Effector memory CD4-positive, alpha-beta T cell (primary cell): ENCODE results near the gene MEGF9.

ENCODE experiments used
- DNase-seq, 3 donors: peaks; one replicate each; pipeline ENCODE4 v3.0.0-alpha.2; 2020
- H3K27ac ChIP-seq: 2 replicates; pipeline ENCODE4 v1.7.0; 2013; ENCODE audit warnings: mild to moderate bottlenecking, low read length, moderate library complexity; ENCODE audit not compliant: insufficient read depth, poor library complexity, severe bottlenecking
- H3K27me3 ChIP-seq: replicated peaks from 2 replicates; pipeline ENCODE4 v1.7.0; 2013; ENCODE audit warnings: mild to moderate bottlenecking, low read length; ENCODE audit not compliant: insufficient read depth, control insufficient read depth, poor library complexity, severe bottlenecking
- H3K36me3 ChIP-seq: 2 replicates; pipeline ENCODE4 v1.7.0; 2013; ENCODE audit warnings: mild to moderate bottlenecking, low read length, moderate library complexity; ENCODE audit not compliant: control insufficient read depth, insufficient read depth
- H3K4me1 ChIP-seq: 2 replicates; pipeline ENCODE4 v1.7.0; 2013; ENCODE audit warnings: low read length, mild to moderate bottlenecking; ENCODE audit not compliant: control insufficient read depth, insufficient read depth, poor library complexity, severe bottlenecking
- H3K4me3 ChIP-seq: 2 replicates; pipeline ENCODE4 v1.7.0; 2013; ENCODE audit warnings: low read length, low read depth, mild to moderate bottlenecking; ENCODE audit not compliant: insufficient read depth, poor library complexity, severe bottlenecking
- H3K9me3 ChIP-seq: 2 replicates; pipeline ENCODE4 v1.7.0; 2013; ENCODE audit warnings: mild to moderate bottlenecking, low read length, moderate library complexity; ENCODE audit not compliant: control insufficient read depth
- total RNA-seq, 3 donors: gene quantifications; one replicate each; lab custom pipeline; 2026; lab: John Stamatoyannopoulos, UW

The MEGF9 gene
- 38.9 to 40.5 (median 39.0) reads per million in 3 donors for total RNA-seq

GRCh38 chr9:120714088-120714845, at the start of gene MEGF9:
Gene MEGF9 (minus strand): TSS chr9:120714470. CDS start chr9:120714358, 112 bp downstream.
- peak within 1 kb of the TSS; percentile 67 for H3K27ac ChIP-seq
- H3K27me3 ChIP-seq: no peaks in the 10 kb centered on the region
- DNase-seq: peak; percentile 92 to 96 (median 95)
- peaks cover 24% of the 10 kb centered on the region for H3K4me1 ChIP-seq
- H3K36me3 ChIP-seq: no peaks in the 10 kb centered on the region
- no peaks in the 10 kb centered on the region for H3K9me3 ChIP-seq
- H3K4me3 ChIP-seq: peak within 1 kb of the TSS; percentile 77

GRCh38 chr9:120761006-120761405, 46.7 kb upstream of the MEGF9 start:
- H3K27ac ChIP-seq: no peak overlapping the region
- DNase-seq: no peak

DNA sequence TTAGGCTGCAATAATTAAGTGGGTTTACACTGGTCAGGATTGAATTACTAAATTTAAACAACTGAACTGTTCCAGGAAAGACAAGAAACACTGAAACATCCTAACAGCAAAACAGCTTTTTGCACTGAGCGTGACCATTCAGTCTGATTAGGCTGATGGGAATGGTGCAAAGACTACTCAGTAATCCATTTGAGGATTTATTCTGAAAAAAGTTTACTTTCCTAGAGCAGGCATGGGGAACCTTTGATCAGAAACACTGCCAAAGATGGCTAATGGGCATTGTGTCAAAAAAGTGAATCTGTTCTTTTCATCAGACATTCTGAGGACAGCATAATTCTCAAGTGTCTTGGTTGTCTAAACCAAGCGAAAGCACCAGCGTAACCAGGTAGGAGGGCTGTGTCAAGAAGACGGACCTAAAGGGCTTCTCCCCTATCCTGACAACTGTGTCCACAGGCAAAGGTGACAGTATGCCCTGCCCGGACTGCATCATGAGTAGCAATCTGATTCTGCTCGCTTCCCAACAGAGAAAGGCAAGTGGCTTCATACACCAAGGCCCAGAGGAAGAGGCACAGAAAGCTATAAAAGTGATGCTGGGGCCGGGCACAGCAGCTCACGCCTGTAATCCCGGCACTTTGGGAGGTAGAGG, 45.6 kb upstream of the MEGF9 start:
- no peak overlapping the region for H3K27ac ChIP-seq
- H3K36me3 ChIP-seq: peaks cover 39% of the 10 kb centered on the region
- H3K27me3 ChIP-seq: no peaks in the 10 kb centered on the region
- H3K4me3 ChIP-seq: no peak overlapping the region
- H3K9me3 ChIP-seq: no peaks in the 10 kb centered on the region
- DNase-seq: no peak
- no peaks in the 10 kb centered on the region for H3K4me1 ChIP-seq

More at GRCh38 chr9:120761006-120761405, 46.7 kb upstream of the MEGF9 start:
- no peaks in the 10 kb centered on the region for H3K4me1 ChIP-seq
- H3K27me3 ChIP-seq: no peaks in the 10 kb centered on the region
- H3K36me3 ChIP-seq: peaks cover 43% of the 10 kb centered on the region
- H3K9me3 ChIP-seq: no peaks in the 10 kb centered on the region
- no peak overlapping the region for H3K4me3 ChIP-seq

DNA sequence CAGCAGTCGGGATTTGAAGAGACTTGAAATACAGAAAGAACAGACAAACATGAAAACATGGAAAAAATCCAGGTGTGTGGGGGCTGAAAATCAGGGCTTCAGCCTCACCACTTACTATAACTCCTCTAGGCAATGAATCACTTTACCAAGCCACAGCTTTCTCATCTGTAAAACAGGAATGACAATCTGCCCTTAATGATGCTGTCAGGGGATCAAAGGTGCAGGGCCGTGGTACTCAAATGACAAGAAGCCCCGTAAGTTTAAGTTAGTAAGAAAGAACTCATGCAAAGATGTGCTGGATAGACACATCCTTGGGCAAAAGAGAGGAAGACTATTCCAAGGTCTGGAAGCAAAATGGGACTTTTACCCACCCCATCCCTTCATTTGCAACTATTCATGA, 44.3 kb upstream of the MEGF9 start:
- no peak for DNase-seq

GRCh38 chr9:120757026-120757913, 43.0 kb upstream of the MEGF9 start:
- H3K27me3 ChIP-seq: no peaks in the 10 kb centered on the region
- no peak for DNase-seq
- H3K4me1 ChIP-seq: no peaks in the 10 kb centered on the region
- no peak overlapping the region for H3K4me3 ChIP-seq
- H3K9me3 ChIP-seq: no peaks in the 10 kb centered on the region
- no peak overlapping the region for H3K27ac ChIP-seq
- peaks cover 13% of the 10 kb centered on the region for H3K36me3 ChIP-seq

More for the DNA sequence above, 44.3 kb upstream of the MEGF9 start:
- Histone ChIP-seq H3K9me3 (no peaks in the 10 kb centered on the region), H3K4me3 (no peak overlapping the region), H3K4me1 (no peaks in the 10 kb centered on the region), H3K27me3 (no peaks in the 10 kb centered on the region), H3K36me3 (peaks cover 26% of the 10 kb centered on the region), H3K27ac (no peak overlapping the region)

GRCh38 chr9:120756531-120756930, 42.3 kb upstream of the MEGF9 start:
- Histone ChIP-seq H3K4me1 (no peaks in the 10 kb centered on the region), H3K4me3 (no peak overlapping the region), H3K27me3 (no peaks in the 10 kb centered on the region), H3K27ac (no peak overlapping the region), H3K9me3 (no peaks in the 10 kb centered on the region), H3K36me3 (peaks cover 8% of the 10 kb centered on the region)
- no peak for DNase-seq

- Histone ChIP-seq H3K36me3 (peaks cover 2% of the 10 kb centered on the region), H3K4me3 (no peak overlapping the region), H3K9me3 (no peaks in the 10 kb centered on the region), H3K27me3 (no peaks in the 10 kb centered on the region), H3K27ac (no peak overlapping the region), H3K4me1 (no peaks in the 10 kb centered on the region)
- DNase-seq: peak; percentile 36 to 59 (median 38)
Observed at GRCh38 chr9:120755810-120756434, 41.7 kb upstream of the MEGF9 start.

GRCh38 chr9:120755044-120755443, 40.8 kb upstream of the MEGF9 start:
- H3K27me3 ChIP-seq: no peaks in the 10 kb centered on the region
- H3K36me3 ChIP-seq: no peaks in the 10 kb centered on the region
- H3K4me3 ChIP-seq: no peak overlapping the region
- no peaks in the 10 kb centered on the region for H3K4me1 ChIP-seq
- no peak for DNase-seq
- H3K27ac ChIP-seq: no peak overlapping the region
- no peaks in the 10 kb centered on the region for H3K9me3 ChIP-seq

DNA sequence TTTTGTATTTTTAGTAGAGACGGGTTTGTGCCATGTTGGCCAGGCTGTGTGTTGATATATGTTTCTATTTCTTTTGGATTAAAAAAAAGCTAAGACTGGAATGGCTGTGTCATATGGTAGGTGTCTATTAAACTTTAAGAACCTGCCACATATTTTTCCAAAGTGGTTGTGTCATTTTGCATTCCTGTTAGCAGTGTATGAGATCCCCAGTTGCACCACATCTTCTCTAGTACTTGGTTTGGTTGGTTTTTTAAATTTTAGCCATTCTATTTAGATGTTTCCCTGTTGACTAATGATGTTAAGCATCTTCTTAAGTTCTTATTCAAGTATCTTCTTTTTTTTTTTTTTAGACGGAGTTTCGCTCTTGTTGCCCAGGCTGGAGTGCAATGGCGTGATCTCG, 36.2 kb upstream of the MEGF9 start:
- H3K4me1 ChIP-seq: no peaks in the 10 kb centered on the region
- no peaks in the 10 kb centered on the region for H3K27me3 ChIP-seq
- no peaks in the 10 kb centered on the region for H3K36me3 ChIP-seq
- DNase-seq: no peak
- no peak overlapping the region for H3K27ac ChIP-seq
- no peaks in the 10 kb centered on the region for H3K9me3 ChIP-seq
- H3K4me3 ChIP-seq: no peak overlapping the region
